Measurements from ENCODE around the gene LINGO4.

Gene LINGO4, protein sequence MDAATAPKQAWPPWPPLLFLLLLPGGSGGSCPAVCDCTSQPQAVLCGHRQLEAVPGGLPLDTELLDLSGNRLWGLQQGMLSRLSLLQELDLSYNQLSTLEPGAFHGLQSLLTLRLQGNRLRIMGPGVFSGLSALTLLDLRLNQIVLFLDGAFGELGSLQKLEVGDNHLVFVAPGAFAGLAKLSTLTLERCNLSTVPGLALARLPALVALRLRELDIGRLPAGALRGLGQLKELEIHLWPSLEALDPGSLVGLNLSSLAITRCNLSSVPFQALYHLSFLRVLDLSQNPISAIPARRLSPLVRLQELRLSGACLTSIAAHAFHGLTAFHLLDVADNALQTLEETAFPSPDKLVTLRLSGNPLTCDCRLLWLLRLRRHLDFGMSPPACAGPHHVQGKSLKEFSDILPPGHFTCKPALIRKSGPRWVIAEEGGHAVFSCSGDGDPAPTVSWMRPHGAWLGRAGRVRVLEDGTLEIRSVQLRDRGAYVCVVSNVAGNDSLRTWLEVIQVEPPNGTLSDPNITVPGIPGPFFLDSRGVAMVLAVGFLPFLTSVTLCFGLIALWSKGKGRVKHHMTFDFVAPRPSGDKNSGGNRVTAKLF

DNA sequence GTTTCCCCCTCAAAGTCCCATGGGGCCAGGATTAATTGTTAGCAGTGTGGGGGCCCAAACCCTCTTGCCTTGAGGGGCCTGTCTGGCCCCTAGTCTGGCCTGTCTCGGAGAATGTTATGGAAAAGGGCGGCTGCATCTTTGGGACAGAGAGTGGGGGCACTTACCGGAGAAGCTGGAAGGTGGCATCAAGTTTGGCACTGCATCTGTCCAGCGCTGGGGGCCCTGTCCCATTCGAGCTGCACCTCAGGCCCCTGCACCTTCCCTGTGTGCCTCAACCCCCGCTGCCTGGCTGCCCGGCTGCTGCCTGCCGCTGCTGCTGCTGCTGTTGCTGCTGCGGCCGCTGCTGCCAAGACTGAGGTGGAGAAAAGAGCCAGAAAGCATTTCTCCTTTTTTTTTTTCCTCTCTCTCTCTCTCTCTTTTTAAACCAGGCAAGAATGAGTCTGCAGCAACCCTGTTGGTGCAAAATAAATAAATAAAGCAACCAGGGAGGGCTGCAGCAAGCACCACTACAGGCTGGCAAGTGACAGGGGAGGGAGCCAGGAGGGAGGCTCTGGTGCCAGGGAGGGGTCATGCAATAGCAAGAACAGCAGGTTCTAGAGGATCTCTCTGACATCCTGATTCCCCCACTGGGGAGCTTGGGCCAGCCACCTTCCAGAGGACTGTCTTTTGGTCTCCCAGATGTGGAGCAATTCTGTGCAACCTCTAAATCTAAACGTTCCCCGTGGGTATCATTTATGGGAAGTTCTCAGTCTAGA is at the start of gene LINGO4:
TSS of gene LINGO4 (minus strand) at position 354 of the 755 bp plus-strand sequence. CDS start 2,715 bp downstream, outside the sequence.
- no peak for DNase-seq (ENCODE audit: low read depth in 2 of 2)

DNA sequence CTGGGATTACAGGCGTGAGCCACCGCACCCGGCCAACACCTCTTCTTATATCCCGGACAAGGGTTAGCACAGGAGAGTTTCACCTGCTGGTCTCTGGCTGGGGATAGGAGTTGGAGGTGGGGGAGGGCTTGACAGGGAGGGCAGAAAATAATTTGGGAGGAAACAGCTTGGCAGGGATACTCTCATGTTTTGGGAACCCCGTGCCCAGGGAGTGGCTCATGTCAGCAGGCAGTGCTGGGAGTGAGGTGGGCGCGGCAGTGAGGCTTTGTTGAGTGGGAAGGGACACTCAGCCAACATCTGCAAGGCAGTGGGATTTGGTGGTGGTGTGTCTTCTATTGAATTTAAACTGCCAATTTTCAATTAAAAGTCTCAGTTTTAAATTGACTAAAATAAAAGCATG is 49.4 kb upstream of the LINGO4 start:
- DNase-seq (ENCODE audit: low read depth in 2 of 2) = no peak

DNA sequence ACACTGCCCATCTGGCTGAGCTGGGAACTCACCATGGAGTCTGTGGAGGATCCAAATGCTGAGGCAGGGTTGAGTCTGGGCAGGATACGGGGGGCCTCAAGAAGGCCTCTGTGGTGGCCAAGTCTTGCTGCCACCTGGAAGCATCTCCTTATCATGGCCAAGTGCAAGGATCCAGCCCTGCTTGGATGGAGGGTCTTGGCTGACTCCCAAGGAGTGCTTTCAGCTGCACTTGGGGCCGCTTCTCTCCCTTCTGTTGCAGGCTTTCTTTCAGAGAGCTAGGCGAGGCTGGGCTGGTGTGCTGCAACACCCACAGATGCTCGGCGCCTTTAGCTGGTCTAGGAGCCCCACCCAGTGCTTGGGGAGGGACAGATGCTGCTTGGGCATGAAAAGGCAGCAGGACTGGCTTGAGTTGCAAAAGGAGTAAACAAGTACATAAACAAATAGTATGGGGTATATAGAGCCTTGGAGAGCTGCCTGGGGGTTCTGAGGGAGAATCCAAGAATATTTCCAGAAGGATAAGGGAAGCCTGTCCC is 48.3 kb upstream of the LINGO4 start, which contains the start of gene THEM5:
TSS of gene THEM5 (minus strand) at position 302 of the 533 bp plus-strand sequence. CDS start at position 155, 147 bp downstream.
- no peak for DNase-seq (ENCODE audit: low read depth in 2 of 2)

DNA sequence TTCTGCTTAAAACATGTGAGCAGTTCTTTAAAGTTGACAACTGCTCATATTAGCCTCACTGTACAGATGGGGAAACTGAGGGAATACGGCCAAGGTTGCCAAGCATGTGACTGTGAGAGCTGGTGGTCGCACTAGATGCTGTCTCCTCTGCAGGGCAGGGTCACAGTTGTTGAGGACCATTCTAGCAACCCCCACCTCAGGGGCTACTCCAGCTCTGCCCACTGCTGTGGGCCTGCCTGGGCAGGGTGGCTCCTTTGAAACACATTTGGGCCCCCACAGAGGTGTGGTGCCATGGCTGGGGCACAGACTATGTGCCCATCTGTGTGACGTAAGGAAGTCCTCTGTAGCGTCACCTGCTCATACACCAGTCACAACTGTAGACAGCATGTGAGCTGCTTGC is 47.5 kb upstream of the LINGO4 start:
- DNase-seq (ENCODE audit: low read depth in 2 of 2) = no peak

DNA sequence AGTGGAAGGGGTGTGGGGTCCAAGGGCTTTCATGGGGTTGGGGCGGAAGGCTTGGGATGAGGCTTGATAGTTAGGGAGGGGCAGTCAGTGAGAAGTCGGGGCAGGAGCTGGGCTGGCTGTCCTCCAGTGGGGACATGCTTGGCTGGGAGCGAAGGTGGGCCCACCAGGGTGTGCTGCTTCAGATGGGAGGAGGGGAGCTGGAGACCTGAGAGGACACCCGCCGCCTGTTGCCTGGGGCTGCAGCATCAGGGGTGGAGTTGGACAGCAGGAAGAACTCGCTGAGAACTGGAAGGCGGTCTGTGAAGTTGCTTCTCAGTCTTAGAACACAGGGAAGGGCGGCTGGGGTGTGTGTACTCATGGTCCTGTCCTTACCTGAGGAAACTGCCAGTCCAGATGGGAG is 46.7 kb upstream of the LINGO4 start:
- no peak for DNase-seq (ENCODE audit: low read depth in 2 of 2)

DNA sequence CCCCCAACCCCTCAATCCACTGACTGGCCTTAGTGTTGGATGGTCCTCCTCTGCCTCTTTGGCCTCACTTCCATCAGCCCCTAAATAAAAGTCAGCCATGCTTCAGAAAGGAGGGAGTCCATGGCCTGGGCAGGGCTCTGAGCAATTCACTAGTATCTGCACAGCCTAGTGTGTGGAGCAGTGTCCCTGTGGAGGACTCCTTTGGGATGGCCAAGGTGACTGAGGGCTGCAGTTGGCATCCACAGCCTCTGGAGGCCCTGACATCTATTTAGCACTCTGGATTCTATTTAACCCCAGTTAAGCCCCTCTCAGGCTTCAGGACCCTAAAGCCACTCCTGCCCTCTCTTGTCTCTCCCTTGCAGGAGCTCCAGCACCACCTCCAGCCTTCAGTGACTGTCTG is 44.7 kb upstream of the LINGO4 start:
- DNase-seq (ENCODE audit: low read depth in 2 of 2) = no peak

DNA sequence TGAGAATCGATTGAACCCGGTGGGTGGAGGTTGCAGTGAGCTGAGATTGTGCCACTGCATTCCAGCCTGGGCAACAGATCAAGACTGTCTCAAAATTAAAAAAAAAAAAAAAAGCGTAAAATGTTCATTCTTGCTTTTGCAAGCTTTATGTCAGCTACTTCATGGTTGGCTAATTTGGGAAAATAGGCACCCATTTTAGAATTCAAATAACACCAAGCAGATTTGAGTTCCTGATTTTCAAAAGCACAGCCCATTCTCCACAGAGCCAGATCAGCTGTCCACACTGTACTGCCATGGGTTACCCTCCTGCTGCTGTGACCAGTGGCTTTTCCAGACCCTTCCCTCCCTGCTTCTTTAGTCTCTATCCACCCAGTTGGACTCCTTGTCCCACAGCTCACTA is 43.9 kb upstream of the LINGO4 start:
- no peak for DNase-seq (ENCODE audit: low read depth in 2 of 2)

DNA sequence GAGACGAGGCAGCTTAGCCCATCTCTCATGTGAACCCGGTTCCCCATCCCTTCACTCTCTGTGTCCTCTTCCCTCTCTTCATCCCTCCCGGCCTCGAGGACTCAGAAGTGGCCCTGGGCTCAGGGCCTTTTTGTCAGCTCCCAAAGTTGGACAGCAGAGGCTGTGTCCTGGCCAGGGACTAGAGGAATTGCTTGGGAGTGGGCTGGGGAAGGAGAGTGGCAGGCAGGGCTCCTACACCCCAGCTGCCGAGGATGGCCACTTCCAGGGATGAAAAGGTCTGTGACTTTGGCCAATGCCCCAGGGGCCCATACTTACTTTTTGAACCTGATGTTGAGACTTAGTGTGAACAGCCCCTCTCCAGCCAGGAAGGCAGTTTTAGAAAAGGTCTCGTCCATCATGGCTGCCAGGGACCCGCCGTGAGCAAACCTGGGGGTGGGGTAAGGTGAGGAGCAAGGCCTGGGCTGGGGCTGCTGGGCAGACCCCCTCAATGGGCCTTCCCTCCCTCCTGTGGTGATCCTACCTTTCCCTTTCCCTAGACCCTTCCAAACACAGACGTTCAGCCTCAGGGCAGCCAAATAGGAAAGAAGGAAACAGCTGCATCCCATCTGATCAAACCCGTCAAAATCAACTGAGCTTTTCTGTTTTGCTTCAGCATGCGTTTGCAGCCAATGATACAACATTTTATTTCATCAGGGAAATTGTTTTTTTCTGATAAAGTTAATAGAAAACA is 42.8 kb upstream of the LINGO4 start:
- DNase-seq (ENCODE audit: low read depth in 2 of 2) = no peak

DNA sequence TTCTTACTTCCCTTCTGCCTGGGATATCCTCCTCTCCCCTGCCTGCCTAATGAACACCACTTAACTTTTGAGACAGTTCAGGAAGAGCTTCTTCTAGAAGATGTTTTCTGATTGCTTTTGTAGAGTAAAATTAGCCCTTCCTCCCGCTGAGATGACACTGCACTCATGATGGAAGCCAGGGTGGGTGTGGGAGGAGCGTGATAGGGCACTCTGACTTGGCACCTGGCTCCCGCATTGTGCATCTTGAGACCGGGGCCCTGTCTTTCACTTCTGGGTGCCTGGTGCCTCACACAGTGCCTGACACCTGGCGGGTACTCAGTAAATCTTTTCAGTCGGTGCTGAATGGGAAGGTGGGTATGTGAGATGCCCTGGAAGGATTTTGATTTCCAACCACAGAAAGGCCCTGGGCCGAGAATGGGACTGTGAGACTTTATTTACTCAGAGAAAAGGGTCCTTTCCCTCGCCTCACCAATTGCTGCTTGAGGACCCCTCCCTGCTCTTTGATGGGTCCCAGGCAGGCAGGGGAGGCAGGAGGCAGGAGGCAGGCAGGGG is 41.5 kb upstream of the LINGO4 start:
- DNase-seq (ENCODE audit: low read depth in 2 of 2) = no peak

DNA sequence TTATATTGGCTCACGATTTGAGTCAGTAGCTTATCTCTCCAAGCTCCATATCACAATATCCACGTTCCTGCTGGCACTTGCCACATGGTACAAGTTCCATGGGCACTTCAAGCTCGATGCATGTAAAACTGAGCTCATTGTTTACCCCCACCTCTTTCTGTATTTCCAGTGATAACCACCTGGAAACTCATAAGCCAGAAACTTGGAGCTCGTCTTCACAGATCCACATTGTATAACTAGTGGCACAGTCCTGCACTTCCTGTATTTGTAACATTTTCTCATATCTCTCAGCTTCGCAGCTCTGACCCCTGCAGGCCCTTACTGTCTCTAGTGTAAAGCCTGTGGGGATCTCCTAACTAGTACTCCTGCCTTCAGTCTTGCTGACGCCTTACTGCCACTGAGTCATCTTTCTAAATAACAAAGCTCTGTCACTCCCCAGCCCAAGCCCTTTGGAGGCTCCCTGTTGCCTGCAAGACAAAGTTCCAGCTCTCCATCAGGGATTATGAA is 40.9 kb upstream of the LINGO4 start:
- DNase-seq (ENCODE audit: low read depth in 2 of 2) = no peak

DNA sequence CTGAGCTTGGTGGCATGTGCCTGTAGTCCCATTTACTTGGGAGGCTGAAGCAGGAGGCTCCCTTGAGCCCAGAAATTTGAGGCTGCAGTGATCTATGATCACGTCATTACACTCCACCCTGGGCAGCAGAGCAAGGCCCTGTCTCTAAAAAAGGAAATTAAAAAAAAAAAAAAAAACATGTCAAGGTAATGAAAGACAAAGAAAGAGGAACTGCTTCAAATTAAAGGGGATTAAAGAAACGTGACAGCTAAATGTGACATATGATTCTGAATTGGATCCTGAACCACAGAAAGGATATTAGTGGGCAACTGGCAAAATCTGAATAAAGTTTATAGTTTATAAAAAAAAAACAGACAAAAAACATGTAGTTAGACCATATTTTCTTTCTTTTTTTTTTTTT is 38.2 kb upstream of the LINGO4 start:
- DNase-seq (ENCODE audit: low read depth in 2 of 2) = no peak

DNA sequence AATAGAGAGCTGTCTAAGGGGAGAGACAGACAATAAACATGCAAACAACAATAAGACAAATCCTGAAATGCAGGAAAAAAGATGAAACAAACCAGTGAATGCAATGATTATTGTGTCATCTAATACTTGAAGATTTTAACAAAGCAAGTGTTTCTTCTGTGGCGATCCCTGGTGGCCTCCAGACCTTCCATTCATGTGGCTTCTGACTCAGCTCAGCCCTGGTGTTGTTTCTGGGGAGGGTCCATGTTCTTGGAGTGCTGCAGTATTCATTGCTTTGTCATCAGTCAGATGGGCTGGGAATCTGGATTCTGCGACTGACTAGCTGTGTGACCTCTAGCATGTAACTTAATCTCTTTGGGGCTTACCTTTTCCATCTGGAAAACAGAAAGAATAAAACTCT is 35.9 kb upstream of the LINGO4 start:
- DNase-seq (ENCODE audit: low read depth in 2 of 2) = no peak

DNA sequence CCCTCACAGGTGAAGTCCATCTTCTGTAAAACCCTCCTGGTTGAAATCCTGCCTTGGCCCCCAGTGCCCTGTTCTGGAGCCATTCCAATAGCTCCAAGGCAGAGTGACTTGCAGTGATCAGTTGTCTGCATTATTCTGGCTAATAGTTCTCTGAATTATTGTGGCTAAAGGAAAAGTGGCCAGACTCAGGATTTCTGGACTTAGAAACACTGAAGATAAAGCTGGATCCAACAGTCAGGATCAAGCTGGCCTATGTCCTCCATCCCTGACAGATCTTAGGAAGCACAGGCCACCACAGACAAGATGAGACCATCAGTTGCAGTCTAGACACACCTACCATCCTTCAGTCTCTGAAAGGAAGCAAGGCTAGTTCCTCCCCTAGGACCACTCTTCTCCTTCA is 35.2 kb upstream of the LINGO4 start:
- DNase-seq (ENCODE audit: low read depth in 2 of 2) = no peak

DNA sequence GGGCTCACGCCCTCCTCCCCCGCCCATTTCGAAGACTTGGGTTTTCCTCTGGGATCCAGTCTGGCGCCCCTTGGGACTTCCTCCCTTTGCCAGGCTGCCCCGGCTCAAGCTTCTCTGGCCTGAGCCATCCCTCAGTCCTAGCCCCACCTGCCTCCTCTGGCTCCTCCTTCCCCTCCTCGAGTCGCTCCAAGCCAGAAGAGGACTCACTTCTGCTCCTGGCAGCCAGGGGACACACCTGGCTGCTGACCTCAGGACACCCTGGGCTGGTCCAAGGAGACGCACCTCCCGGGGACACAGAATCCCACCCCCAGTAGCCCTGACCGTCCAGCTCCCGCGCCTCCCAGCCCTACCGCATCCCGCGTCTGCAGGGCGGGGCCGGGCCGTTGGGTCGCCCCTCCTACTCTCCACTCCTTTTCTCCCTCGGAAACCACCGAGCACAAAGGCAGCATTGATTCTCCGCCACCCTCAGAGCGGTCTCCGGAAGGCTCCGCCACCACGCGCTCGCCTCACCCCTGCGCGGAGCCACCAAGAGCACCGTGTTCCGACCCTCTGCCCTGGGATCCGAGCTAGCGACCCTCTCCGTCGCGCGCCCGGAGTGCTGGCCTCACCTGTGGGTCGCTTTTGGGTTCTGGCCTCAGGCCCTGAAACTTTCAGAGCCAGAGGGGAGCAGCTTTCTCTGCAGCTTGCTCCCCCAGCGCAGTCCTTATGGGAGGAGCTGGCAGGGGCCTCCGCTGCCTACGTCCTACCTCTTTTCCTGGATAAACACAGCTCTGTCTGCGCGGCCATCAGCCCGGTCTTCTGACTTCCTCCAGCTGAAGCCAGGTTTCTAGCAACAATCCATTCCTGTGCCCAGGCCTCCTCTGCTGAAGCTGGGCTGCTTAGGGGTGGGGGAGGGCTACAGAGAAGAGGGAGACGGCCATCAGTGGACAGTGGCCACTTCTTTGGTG is 34.5 kb upstream of the LINGO4 start, which contains the start of gene C2CD4D:
TSS of gene C2CD4D (minus strand) at position 364 of the 947 bp plus-strand sequence. CDS start 831 bp downstream, outside the sequence.
- peak; percentile 55 to 61 for DNase-seq (ENCODE audit: low read depth in 2 of 2)

DNA sequence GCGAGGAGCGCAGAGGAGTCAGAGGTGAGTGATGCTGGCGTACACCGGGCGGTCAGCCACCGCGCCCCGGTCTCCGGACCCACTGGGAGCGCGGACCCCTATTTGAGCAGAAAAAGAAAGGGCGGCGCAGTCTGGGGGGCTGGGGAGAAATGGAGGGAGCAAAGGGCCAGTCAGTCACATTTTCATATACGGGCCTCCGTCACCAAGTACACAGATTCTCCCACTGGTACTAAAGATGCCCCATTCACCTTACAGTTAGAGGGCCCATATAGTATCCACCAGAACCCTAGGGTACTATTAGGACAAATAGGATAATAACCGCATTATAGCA is 33.8 kb upstream of the LINGO4 start:
- no peak for DNase-seq (ENCODE audit: low read depth in 2 of 2)

DNA sequence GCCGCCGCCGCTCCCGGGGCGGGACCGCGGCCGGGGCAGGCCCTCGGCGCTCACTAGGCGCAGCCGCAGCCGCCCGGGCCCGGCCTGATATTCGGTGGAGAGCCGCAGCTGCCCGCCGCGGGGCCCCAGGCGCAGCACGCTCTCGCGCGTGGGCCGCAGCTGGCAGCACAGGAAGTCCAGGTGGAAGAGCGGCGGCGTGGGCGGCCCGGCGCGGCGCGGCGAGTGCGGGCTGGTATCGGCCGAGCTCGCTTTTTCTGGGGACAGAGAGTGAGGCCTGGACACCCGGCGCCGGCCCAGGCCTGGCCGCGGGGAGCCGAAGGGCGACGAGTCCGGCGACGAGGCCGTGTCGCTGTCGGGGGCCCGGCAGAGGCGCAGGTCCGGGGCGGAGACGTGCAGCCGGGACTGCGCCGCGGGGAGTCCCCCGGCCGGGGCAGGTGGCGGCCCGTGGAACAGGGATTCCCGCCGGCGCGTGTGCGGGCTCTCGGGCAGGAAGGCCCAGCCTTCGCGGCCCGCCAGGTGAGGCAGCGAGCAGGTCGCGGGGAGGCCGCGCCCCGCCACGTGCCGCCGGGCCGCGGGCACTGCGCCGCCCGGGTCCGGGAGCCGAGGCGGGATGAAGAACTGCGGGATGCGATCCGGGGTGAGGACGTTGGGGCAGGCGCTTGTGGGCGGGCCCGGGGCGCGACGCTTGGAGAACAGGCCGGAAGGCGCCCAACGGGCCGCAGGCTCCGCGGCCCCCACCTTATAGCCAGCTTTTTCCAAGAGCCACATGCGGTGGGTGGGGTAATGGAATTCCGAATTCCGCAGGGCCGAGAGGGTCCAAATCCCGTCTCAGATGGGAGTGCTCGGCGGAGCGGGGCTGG is 33.2 kb upstream of the LINGO4 start:
- no peak for DNase-seq (ENCODE audit: low read depth in 2 of 2)

DNA sequence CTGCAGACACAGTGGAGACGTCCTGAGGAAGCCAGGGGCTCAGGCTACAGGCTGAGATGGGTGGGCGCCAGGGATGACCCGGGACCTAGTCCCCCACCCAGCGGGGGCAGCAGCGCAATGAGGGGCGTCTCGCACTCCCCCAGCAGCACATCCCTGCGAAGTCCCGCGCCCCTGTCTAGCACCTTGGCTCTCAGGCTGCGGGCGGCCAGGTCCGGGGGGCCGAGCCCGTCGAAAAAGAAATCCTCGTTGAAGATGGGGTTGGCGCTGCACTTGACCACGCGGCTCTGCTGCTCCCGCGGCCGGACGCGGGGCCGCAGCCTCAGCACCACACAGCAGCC is 32.6 kb upstream of the LINGO4 start:
- no peak for DNase-seq (ENCODE audit: low read depth in 2 of 2)

DNA sequence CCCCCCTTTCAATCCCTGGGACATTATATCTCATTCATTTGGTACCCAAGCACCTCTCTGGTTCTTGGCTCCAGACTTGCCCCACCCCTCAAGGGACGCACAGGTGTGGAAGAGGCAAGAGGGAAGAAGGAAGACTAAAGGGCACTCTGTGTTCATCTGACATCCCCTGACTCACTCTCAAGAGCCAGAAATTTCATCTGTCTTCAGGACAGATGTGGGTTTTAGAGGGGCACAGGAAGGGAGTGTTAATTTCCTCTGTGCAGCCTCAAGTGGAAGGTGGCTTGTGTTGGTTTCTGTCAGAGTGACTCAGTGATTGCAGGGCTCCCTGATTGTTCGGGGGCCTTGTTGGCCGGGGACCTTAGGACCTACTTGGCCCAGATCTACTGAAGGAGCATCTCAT is 32.0 kb upstream of the LINGO4 start:
- no peak for DNase-seq (ENCODE audit: low read depth in 2 of 2)

DNA sequence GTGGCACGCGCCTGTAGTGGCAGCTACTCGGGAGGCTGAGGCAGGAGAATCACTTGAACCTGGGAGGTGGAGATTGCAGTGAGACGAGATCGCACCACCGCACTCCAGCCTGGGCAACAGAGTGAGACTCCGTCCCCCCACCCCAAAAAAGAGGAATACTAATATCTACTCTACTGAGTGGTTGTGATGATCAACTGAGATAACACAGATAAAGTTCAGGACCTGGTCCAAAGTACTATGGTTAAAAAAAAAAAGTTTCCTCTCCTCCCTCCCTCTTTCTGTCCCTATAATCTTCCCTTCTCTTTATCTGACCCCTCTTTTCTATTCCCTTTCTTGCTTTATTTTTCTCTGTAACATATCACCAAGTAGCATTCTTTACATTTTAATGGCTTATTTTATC is 30.4 kb upstream of the LINGO4 start:
- no peak for DNase-seq (ENCODE audit: low read depth in 2 of 2)

All from stimulated activated CD4-positive, alpha-beta T cell treated with anti-CD3 and anti-CD28 coated beads, Interleukin-1b, Interleukin-23, amount 100 ng/mL, for 4 hours (primary cell).